ENCODE measurements around the gene KPNA6.

DNA sequence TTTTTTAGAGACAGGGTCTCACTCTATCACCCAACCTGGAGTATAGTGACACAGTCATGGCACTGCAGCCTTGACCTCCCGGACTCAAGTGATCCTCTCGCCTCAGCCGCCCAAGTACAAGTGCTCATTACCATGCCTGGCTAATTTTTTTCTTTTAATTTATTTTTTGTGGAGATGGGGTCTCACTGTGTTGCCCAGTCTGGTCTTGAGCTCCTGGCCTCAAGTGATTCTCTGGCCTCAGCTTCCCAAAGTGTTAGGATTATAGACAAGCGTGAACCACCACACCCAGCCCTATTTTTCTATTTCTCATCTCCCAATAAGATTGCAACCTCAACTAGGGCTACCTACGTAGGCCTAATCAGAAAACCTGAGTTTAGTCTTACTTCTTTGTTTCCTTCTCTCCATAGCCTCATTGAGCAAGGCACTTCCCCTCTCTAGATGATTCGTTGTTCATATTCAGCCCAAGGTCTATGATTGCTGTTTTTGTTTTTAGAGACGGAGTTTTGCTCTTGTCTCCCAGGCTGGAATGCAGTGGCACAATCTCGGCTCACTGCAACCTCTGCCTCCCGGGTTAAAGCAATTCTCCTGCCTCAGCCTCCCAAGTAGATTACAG lies 1.1 kb upstream of the KPNA6 start:
- TF ChIP-seq, protein P1, sequence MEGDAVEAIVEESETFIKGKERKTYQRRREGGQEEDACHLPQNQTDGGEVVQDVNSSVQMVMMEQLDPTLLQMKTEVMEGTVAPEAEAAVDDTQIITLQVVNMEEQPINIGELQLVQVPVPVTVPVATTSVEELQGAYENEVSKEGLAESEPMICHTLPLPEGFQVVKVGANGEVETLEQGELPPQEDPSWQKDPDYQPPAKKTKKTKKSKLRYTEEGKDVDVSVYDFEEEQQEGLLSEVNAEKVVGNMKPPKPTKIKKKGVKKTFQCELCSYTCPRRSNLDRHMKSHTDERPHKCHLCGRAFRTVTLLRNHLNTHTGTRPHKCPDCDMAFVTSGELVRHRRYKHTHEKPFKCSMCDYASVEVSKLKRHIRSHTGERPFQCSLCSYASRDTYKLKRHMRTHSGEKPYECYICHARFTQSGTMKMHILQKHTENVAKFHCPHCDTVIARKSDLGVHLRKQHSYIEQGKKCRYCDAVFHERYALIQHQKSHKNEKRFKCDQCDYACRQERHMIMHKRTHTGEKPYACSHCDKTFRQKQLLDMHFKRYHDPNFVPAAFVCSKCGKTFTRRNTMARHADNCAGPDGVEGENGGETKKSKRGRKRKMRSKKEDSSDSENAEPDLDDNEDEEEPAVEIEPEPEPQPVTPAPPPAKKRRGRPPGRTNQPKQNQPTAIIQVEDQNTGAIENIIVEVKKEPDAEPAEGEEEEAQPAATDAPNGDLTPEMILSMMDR (IDR thresholded peaks at IDR 0.05; ENCODE audit: low read depth, low read length) = no peak
- TF ChIP-seq EZH2phosphoT487 (IDR thresholded peaks at IDR 0.05; ENCODE audit: low read depth) = no peak

Data from OCI-LY3 (cell line).